NCI-H1417 treated with DMSO at 0.1 percent for 48 hours (cell line): ENCODE measurements around the gene CDHR4.
"Not testable (repeated sequence)": the region's sequence is repeated elsewhere in the genome, so short reads cannot be mapped to it uniquely, and the experiment has no call there.

Source experiments
- DNase-seq: peaks from one replicate; lab custom pipeline; 2025; lab: John Stamatoyannopoulos, UW

CDHR4 gene

GRCh38 chr3:49799761-49800160 is at the start of gene CDHR4:
TSS of gene CDHR4 (minus strand) at chr3:49799873. CDS start at chr3:49799812, 61 bp downstream.
- no peak for DNase-seq

GRCh38 chr3:49845694-49846093 is 46.0 kb upstream of the CDHR4 start:
- no peak for DNase-seq

GRCh38 chr3:49844464-49845183 is 45.0 kb upstream of the CDHR4 start:
- no peak for DNase-seq

GRCh38 chr3:49842843-49843517 is 43.3 kb upstream of the CDHR4 start:
- DNase-seq, result no peak

GRCh38 chr3:49841806-49842205 is 42.1 kb upstream of the CDHR4 start:
- no peak for DNase-seq

- DNase-seq, result no peak
These were observed 41.5 kb upstream of the CDHR4 start for GRCh38 chr3:49841126-49841696.

- DNase-seq, result no peak
These were observed 40.7 kb upstream of the CDHR4 start for GRCh38 chr3:49840388-49840787.

GRCh38 chr3:49839193-49839809 is 39.6 kb upstream of the CDHR4 start:
- DNase-seq, result no peak

- DNase-seq, result no peak
These were observed 31.7 kb upstream of the CDHR4 start for GRCh38 chr3:49831341-49831740.

GRCh38 chr3:49826016-49826415 is 26.3 kb upstream of the CDHR4 start:
- DNase-seq, result no peak

- DNase-seq, result not testable (repeated sequence)
These were observed 23.5 kb upstream of the CDHR4 start for GRCh38 chr3:49823131-49823530.

- DNase-seq, result no peak
These were observed 14.0 kb upstream of the CDHR4 start, which contains the start of gene UBA7 for GRCh38 chr3:49813497-49814174. TSS of gene UBA7 (minus strand) at chr3:49813953. CDS start at chr3:49813787, 166 bp downstream.

- no peak for DNase-seq
These were observed 13.3 kb upstream of the CDHR4 start for GRCh38 chr3:49812916-49813496.

- DNase-seq, result no peak
These were observed 7.9 kb upstream of the CDHR4 start for GRCh38 chr3:49807431-49808114.

- no peak for DNase-seq
These were observed 7.2 kb upstream of the CDHR4 start for GRCh38 chr3:49806850-49807249.

GRCh38 chr3:49805897-49806701 is 6.4 kb upstream of the CDHR4 start:
- no peak for DNase-seq

GRCh38 chr3:49805367-49805782 is 5.7 kb upstream of the CDHR4 start:
- DNase-seq, result no peak

GRCh38 chr3:49804141-49805041 is 4.7 kb upstream of the CDHR4 start:
- DNase-seq, result no peak

- DNase-seq, result no peak
These were observed 3.9 kb upstream of the CDHR4 start for GRCh38 chr3:49803465-49804140.
